WI38 (cell line): ENCODE measurements around the gene WASF3.

Source experiments
- H3K4me3 ChIP-seq: 2 replicates; pipeline ENCODE4 v1.5.1; 2011; ENCODE audit warnings: low read depth, mild to moderate bottlenecking, control low read depth, low read length
- CTCF ChIP-seq: IDR thresholded peaks from 2 replicates; pipeline ENCODE4 v1.5.1; 2012; ENCODE audit warnings: low read depth, mild to moderate bottlenecking, control low read depth, low read length

The WASF3 gene

DNA sequence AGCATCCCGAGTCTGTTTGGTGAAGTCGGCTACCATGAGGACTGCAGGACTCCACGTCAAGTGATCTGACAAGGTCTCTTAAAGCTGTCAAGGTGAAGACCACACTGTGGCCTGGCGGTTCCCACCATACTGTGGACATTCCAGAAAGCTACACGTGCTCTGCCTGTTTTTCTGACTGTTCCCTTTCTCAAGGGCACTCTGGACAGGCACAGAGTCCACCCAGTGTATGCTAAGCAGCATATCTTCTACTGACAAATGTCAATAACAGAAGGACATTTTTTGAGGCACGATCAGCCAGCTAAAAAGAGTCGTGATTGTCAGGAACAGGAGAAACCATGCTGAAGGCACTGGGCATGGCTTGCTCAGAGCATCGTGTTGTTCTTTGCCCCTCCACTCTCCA is 12.8 kb upstream of the WASF3 start:
- H3K4me3 ChIP-seq: no peak overlapping the region
- no peak for TF ChIP-seq CTCF

DNA sequence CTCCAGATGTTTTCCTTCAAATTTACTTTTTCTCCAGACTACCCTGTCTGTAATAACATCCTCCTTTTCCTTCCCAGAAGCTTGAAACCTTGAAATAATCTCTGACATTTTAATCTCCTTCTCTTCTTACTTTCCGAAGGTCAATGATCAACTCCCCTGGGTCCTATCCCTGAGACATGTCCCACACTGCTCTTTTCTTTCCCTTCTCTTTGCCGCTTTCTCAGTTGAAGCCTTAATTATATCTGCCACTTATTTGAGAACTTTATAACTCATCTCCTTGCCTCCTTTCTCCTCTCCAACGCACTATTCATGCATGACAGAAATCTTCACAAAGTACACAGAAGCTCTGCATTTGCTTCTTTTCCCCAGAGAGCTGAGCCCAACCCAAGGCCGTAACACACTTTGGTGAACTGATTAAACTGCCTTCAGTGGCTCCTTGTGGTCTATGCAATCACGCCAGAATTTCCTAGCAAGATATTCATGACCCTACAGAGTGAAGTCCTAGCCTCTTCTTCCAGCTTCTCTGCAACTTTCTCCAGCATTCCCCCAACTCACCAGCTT is 9.2 kb upstream of the WASF3 start:
- no peak for TF ChIP-seq CTCF
- H3K4me3 ChIP-seq: no peak overlapping the region

- no peak for TF ChIP-seq CTCF
- H3K4me3 ChIP-seq: no peak overlapping the region
Observed at GRCh38 chr13:26549713-26550112, 7.8 kb upstream of the WASF3 start.

DNA sequence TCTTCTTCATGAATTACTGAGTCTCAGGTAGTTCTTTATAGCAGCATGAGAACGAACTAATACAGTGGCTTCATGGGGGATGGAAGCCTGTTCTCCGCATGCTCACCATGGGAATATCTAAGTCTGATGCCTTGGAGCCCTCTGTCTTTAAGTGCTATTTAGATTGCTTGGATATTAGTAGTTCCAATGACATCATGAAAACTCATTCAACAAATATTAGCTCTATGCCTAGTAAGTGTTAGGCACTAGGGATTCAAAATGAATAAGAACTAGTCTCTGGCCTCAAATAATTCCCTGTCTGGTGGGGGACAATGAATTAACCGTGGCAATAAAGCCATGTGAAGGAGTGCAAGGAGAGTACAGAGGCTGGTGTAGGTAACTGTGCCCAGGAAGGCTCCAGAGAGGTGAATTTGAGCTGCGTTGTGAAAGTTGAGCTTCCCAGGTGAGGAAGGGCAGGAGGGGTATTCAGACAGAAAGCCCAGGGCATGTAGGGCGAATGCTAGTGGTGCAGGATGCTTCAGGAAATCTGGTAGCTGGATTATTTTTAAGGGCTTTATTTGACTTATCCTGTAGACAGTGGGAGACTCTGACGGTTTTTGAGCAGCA is 6.1 kb upstream of the WASF3 start:
- TF ChIP-seq CTCF: no peak

DNA sequence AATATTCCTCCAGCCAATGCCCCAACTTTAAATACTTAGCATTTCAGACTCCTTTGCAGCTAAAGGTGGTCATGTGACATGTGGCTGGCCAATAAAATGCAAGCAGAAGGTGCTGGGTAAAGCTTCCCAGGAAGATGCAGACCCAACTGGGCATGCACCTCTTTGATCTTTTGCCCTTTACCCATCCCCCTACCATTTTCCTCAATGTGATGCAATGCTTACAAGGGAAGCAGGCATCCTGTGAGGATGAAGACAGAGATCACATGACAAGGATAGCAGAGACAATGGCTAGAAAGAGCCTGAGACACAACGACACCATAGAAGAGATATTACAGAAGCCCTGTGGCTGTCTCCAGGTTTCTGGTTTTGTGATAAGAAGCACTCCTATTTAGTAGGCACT is 2.1 kb upstream of the WASF3 start:
- H3K4me3 ChIP-seq: no peak overlapping the region
- TF ChIP-seq CTCF: no peak

More for the DNA sequence above, 6.1 kb upstream of the WASF3 start:
- H3K4me3 ChIP-seq: no peak overlapping the region

GRCh38 chr13:26557051-26557392 is 461 bp upstream of the WASF3 start:
- TF ChIP-seq CTCF: no peak
- peak overlapping the region; percentile 57 for H3K4me3 ChIP-seq

GRCh38 chr13:26558074-26558805 is 757 bp downstream of the WASF3 start:
- H3K4me3 ChIP-seq: peak overlapping the region; percentile 73
- TF ChIP-seq CTCF: no peak
